ENCODE data around the gene MIPOL1. TPM values are rescaled to one million over a fixed set of nuclear protein-coding genes. Genes with fewer than 3 reads are reported as not detected.
"Not testable (repeated sequence)": the region's sequence is repeated elsewhere in the genome, so short reads cannot be mapped to it uniquely, and the experiment has no call there.

Gene MIPOL1
- total and polyA plus RNA-seq, 9 of the 15 experiments (the other 6 are each of a cell fraction or from before 2014, with no cell fraction given): 6.7 to 21.9 (median 12.4) TPM

GRCh38 chr14:37553935-37554550, 356.3 kb downstream of the MIPOL1 start:
- Histone ChIP-seq H3K9me3 (replicated peaks; ENCODE audit: control insufficient read depth, insufficient read depth, low read depth, low read length) (no peaks in the 10 kb centered on the region), H4K20me1 (replicated peaks; ENCODE audit: control insufficient read depth, insufficient read depth, low read length) (no peaks in the 10 kb centered on the region), H2AFZ (ENCODE audit: low read depth, low read length) (no peak overlapping the region), H3K9me1 (ENCODE audit: control insufficient read depth, insufficient read depth, low read length) (no peaks in the 10 kb centered on the region), H3K4me1 (replicated peaks in 1 of 2; ENCODE audit: control insufficient read depth in 2 of 2, insufficient read depth in 2 of 2, low read length in 2 of 2) (no peaks in the 10 kb centered on the region), H3K27me3 (ENCODE audit: control insufficient read depth in 2 of 2, insufficient read depth in 2 of 2, low read length in 2 of 2) (no peaks in the 10 kb centered on the region), H3K9ac (ENCODE audit: insufficient read depth in 1 of 2, low read depth in 2 of 2, low read length in 2 of 2) (no peak overlapping the region), H3K36me3 (ENCODE audit: control insufficient read depth, insufficient read depth, low read length) (no peaks in the 10 kb centered on the region), H3K79me2 (ENCODE audit: control insufficient read depth, insufficient read depth, low read length) (no peaks in the 10 kb centered on the region), H3K4me3 (no peak overlapping the region), H3K4me2 (ENCODE audit: insufficient read depth, low read length) (no peak overlapping the region), H3K27ac (ENCODE audit: extremely low read depth, low read depth, low read length) (no peak overlapping the region)
- CTCF ChIA-PET (ENCODE audit: low intra/inter-chr PET ratio): no interaction called here
- BruUV-seq (replicated peaks): no TSS peak
- FAIRE-seq (no peak), ATAC-seq (no peak), DNase-seq (ENCODE audit: extremely low read depth in 1 of 4, low spot score in 3 of 4) (no peak)
- 13% methylated on average over 1 of the region's 1 CpG for WGBS (ENCODE audit: insufficient coverage, low coverage, missing lambda C conversion rate)
- POLR2A ChIA-PET: no interaction called here
- intact Hi-C loops (cut with micrococcal nuclease) (no loop called here), in situ Hi-C loops (cut with MboI) (no loop called here)
- TF ChIP-seq ZSCAN29 (IDR thresholded peaks at IDR 0.05) (no peak), KLF16 (IDR thresholded peaks at IDR 0.05) (no peak), POLR2B (IDR thresholded peaks at IDR 0.05; ENCODE audit: low read depth, partially characterized antibody) (no peak), PYGO2 (tag; IDR thresholded peaks at IDR 0.05) (no peak), THRA (IDR thresholded peaks at IDR 0.05) (no peak), BDP1 (IDR thresholded peaks at IDR 0.05; ENCODE audit: insufficient read depth, insufficient read length) (no peak), CREB3 (tag; conservative IDR thresholded peaks at IDR 0.05; ENCODE audit: low read depth) (no peak)

DNA sequence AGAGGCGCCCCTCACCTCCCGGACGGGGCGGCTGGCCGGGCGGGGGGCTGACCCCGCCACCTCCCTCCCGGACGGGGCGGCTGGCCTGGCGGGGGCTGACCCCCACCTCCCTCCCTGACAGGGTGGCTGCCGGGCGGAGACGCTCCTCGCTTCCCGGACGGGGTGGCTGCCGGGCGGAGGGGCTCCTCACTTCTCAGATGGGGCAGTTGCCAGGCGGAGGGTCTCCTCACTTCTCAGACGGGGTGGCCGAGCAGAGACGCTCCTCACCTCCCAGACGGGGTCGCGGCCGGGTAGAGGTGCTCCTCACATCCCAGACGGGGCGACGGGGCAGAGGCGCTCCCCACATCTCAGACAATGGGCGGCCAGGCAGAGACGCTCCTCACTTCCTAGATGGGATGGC, 357.9 kb downstream of the MIPOL1 start:
- POLR2A ChIA-PET: not testable (repeated sequence)

More for the DNA sequence above, 357.9 kb downstream of the MIPOL1 start:
- H3K9me3 ChIP-seq (replicated peaks; ENCODE audit: control insufficient read depth, insufficient read depth, low read depth, low read length); H2AFZ ChIP-seq (ENCODE audit: low read depth, low read length); H3K4me3 ChIP-seq; H3K27ac ChIP-seq (ENCODE audit: extremely low read depth, low read depth, low read length); H3K4me2 ChIP-seq (ENCODE audit: insufficient read depth, low read length); CTCF ChIA-PET (ENCODE audit: low intra/inter-chr PET ratio); FAIRE-seq; H3K36me3 ChIP-seq (ENCODE audit: control insufficient read depth, insufficient read depth, low read length); ATAC-seq; H3K9ac ChIP-seq (ENCODE audit: insufficient read depth in 1 of 2, low read depth in 2 of 2, low read length in 2 of 2); BruUV-seq (replicated peaks); intact Hi-C loops (cut with micrococcal nuclease); H3K4me1 ChIP-seq (replicated peaks in 1 of 2; ENCODE audit: control insufficient read depth in 2 of 2, insufficient read depth in 2 of 2, low read length in 2 of 2); in situ Hi-C loops (cut with MboI); H4K20me1 ChIP-seq (replicated peaks; ENCODE audit: control insufficient read depth, insufficient read depth, low read length); H3K27me3 ChIP-seq (ENCODE audit: control insufficient read depth in 2 of 2, insufficient read depth in 2 of 2, low read length in 2 of 2); DNase-seq (ENCODE audit: extremely low read depth in 1 of 4, low spot score in 3 of 4); H3K9me1 ChIP-seq (ENCODE audit: control insufficient read depth, insufficient read depth, low read length); H3K79me2 ChIP-seq (ENCODE audit: control insufficient read depth, insufficient read depth, low read length): not testable (repeated sequence)
- WGBS (ENCODE audit: insufficient coverage, low coverage, missing lambda C conversion rate): 53% methylated on average over 4 of the region's 33 CpGs

Data from K562 (cell line).